ENCODE results near the gene BCL2L14.

Gene BCL2L14

DNA sequence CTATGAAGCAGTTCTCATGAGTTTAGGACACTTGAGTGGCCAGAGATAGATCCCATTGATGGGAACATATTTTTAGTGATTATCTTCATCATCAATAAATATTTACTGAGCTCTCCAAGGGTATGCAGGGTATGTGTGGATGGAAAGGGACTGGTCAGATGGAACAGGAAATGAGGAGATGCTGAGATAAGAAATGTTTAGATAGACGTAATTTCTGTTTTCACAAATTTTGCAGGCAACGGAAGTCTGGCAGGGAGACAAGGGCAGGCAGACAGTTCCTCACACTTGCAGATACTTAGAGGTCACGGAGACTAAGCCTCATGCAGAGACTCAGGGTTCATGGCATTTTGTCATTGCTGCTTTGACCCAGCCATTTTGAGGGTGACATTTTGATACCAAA is 24.3 kb downstream of the BCL2L14 start:
- ChIA-PET CTCF (interaction anchor here (0.5 to 1.6 kb wide), 3 partner anchors 12 to 233 kb away, joined by 3 to 14 read pairs (median 3); no protein-coding TSS in a partner anchor), POLR2A (no interaction called here)
- Histone ChIP-seq H3K4me3 (ENCODE audit: low read depth, low read length) (no peak overlapping the region), H3K27ac (ENCODE audit: extremely low read depth, low read depth, low read length) (no peak overlapping the region), H3K4me1 (ENCODE audit: control insufficient read depth, insufficient read depth, low read length) (peaks cover 3% of the 10 kb centered on the region; the same call in 1 of the 2 replicates), H3K36me3 (ENCODE audit: control insufficient read depth in 2 of 2, insufficient read depth in 1 of 2, low read length in 2 of 2) (no peaks in the 10 kb centered on the region), H3K9me3 (ENCODE audit: control insufficient read depth, insufficient read depth, low read depth, low read length) (no peaks in the 10 kb centered on the region)
- TF ChIP-seq ZNF791 (tag by site-specific recombination; IDR thresholded peaks at IDR 0.05) (no peak), ZBTB8A (tag by site-specific recombination; IDR thresholded peaks at IDR 0.05) (no peak), ZNF140 (tag by site-specific recombination; IDR thresholded peaks at IDR 0.05) (no peak), KLF8 (tag by site-specific recombination; IDR thresholded peaks at IDR 0.05) (no peak), ZNF654 (tag by site-specific recombination; IDR thresholded peaks at IDR 0.05; ENCODE audit: low read depth) (no peak), ZNF423 (tag by site-specific recombination; IDR thresholded peaks at IDR 0.05) (no peak), MYNN (tag by site-specific recombination; IDR thresholded peaks at IDR 0.05; ENCODE audit: borderline replicate concordance) (no peak), ZBTB48 (tag by site-specific recombination; IDR thresholded peaks at IDR 0.05) (no peak)
- TF ChIP-seq, protein P1, sequence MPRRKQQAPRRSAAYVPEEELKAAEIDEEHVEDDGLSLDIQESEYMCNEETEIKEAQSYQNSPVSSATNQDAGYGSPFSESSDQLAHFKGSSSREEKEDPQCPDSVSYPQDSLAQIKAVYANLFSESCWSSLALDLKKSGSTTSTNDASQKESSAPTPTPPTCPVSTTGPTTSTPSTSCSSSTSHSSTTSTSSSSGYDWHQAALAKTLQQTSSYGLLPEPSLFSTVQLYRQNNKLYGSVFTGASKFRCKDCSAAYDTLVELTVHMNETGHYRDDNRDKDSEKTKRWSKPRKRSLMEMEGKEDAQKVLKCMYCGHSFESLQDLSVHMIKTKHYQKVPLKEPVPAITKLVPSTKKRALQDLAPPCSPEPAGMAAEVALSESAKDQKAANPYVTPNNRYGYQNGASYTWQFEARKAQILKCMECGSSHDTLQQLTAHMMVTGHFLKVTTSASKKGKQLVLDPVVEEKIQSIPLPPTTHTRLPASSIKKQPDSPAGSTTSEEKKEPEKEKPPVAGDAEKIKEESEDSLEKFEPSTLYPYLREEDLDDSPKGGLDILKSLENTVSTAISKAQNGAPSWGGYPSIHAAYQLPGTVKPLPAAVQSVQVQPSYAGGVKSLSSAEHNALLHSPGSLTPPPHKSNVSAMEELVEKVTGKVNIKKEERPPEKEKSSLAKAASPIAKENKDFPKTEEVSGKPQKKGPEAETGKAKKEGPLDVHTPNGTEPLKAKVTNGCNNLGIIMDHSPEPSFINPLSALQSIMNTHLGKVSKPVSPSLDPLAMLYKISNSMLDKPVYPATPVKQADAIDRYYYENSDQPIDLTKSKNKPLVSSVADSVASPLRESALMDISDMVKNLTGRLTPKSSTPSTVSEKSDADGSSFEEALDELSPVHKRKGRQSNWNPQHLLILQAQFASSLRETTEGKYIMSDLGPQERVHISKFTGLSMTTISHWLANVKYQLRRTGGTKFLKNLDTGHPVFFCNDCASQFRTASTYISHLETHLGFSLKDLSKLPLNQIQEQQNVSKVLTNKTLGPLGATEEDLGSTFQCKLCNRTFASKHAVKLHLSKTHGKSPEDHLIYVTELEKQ (tag by site-specific recombination; IDR thresholded peaks at IDR 0.05; ENCODE audit: borderline replicate concordance), result no peak

DNA sequence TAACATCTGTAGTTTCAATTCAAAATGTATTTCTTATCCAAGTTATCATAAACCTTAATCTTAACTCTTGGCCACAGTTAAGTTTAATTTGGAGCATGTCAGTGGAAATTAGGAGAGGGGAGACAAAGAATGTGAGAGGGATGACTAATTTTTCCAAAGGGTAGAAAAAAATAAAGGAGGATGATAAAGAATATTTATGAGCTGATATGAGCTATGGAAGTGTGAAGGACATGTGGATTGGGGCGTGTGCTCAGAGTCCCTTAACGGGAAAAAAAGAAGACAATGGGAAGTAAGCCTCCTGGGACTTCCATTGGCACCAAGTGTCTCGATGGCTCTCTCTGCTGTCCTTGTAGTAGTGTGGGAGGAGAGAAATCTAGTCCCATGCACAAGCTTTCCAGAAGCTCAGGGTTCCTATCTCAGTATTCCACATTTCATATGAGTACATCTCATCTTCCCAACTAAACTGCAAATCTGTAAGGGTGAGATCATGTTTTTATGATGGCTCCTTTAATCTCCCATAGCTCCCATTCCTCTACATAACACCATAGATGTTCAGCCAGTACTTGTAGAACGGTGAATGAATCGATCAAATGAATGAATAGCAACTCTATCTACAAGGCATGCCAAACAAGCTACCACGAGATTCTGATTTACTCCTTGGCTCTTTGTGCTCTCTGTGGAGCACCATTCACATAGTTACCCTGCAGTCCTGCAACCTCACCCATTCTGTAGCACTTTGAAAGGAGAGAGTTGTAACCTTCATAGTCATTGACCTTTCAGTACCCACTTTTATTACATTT is 27.4 kb downstream of the BCL2L14 start:
- H3K4me3 ChIP-seq (ENCODE audit: low read depth, low read length), result no peak overlapping the region
- TF ChIP-seq ZBTB17 (tag by site-specific recombination; IDR thresholded peaks at IDR 0.05), result peak; percentile 84
- TF ChIP-seq ZNF843 (tag by site-specific recombination; IDR thresholded peaks at IDR 0.05), result no peak
- CTCF ChIA-PET, result interaction anchor here (0.6 to 1.4 kb wide), 3 partner anchors 231 to 1212 kb away, joined by 3 to 4 read pairs (median 3); no protein-coding TSS in a partner anchor
- POLR2A ChIA-PET, result interaction anchor here (0.6 to 0.7 kb wide), 2 partner anchors 15 to 202 kb away, joined by 3 to 5 read pairs; no protein-coding TSS in a partner anchor
- peaks cover 3% of the 10 kb centered on the region; the same call in 1 of the 2 replicates for H3K4me1 ChIP-seq (ENCODE audit: control insufficient read depth, insufficient read depth, low read length)
- no peak overlapping the region for H3K27ac ChIP-seq (ENCODE audit: extremely low read depth, low read depth, low read length)
- no peaks in the 10 kb centered on the region; a peak in 1 of 3 replicates for H3K36me3 ChIP-seq (ENCODE audit: control insufficient read depth in 2 of 2, insufficient read depth in 1 of 2, low read length in 2 of 2)
- H3K9me3 ChIP-seq (ENCODE audit: control insufficient read depth, insufficient read depth, low read depth, low read length), result no peaks in the 10 kb centered on the region

DNA sequence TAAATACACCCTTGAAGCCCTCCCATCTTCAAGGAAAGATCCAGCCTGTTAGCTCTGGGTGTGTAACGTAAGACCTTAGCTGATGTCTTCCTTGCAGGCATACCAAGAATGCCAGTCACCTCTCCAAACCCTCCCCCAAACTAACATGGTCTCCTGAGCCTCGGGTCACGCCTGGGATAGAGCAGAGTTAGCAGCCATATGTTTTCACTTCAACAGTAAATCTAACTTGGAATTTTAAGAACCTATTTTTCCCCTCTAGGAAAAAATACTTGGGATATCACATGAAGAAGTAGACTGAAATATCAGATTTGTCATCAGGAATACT is 27.9 kb downstream of the BCL2L14 start:
- Histone ChIP-seq H3K9me3 (ENCODE audit: control insufficient read depth, insufficient read depth, low read depth, low read length) (no peaks in the 10 kb centered on the region), H3K4me3 (ENCODE audit: low read depth, low read length) (no peak overlapping the region), H3K36me3 (ENCODE audit: control insufficient read depth in 2 of 2, insufficient read depth in 1 of 2, low read length in 2 of 2) (no peaks in the 10 kb centered on the region; a peak in 1 of 3 replicates), H3K4me1 (ENCODE audit: control insufficient read depth, insufficient read depth, low read length) (peaks cover 3% of the 10 kb centered on the region; the same call in 1 of the 2 replicates), H3K27ac (ENCODE audit: extremely low read depth, low read depth, low read length) (no peak overlapping the region)
- no peak for TF ChIP-seq ZNF654 (tag by site-specific recombination; IDR thresholded peaks at IDR 0.05; ENCODE audit: low read depth)
- TF ChIP-seq, protein P2, sequence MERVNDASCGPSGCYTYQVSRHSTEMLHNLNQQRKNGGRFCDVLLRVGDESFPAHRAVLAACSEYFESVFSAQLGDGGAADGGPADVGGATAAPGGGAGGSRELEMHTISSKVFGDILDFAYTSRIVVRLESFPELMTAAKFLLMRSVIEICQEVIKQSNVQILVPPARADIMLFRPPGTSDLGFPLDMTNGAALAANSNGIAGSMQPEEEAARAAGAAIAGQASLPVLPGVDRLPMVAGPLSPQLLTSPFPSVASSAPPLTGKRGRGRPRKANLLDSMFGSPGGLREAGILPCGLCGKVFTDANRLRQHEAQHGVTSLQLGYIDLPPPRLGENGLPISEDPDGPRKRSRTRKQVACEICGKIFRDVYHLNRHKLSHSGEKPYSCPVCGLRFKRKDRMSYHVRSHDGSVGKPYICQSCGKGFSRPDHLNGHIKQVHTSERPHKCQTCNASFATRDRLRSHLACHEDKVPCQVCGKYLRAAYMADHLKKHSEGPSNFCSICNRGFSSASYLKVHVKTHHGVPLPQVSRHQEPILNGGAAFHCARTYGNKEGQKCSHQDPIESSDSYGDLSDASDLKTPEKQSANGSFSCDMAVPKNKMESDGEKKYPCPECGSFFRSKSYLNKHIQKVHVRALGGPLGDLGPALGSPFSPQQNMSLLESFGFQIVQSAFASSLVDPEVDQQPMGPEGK (tag by site-specific recombination; IDR thresholded peaks at IDR 0.05), result no peak
- TF ChIP-seq, protein P3, sequence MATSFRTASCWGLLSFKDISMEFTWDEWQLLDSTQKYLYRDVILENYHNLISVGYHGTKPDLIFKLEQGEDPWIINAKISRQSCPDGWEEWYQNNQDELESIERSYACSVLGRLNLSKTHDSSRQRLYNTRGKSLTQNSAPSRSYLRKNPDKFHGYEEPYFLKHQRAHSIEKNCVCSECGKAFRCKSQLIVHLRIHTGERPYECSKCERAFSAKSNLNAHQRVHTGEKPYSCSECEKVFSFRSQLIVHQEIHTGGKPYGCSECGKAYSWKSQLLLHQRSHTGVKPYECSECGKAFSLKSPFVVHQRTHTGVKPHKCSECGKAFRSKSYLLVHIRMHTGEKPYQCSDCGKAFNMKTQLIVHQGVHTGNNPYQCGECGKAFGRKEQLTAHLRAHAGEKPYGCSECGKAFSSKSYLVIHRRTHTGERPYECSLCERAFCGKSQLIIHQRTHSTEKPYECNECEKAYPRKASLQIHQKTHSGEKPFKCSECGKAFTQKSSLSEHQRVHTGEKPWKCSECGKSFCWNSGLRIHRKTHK (tag by site-specific recombination; IDR thresholded peaks at IDR 0.05), result no peak
- TF ChIP-seq ZNF571 (tag by site-specific recombination; IDR thresholded peaks at IDR 0.05), result no peak
- TF ChIP-seq, protein P4, sequence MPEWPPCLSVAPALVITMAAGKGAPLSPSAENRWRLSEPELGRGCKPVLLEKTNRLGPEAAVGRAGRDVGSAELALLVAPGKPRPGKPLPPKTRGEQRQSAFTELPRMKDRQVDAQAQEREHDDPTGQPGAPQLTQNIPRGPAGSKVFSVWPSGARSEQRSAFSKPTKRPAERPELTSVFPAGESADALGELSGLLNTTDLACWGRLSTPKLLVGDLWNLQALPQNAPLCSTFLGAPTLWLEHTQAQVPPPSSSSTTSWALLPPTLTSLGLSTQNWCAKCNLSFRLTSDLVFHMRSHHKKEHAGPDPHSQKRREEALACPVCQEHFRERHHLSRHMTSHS (tag by site-specific recombination; IDR thresholded peaks at IDR 0.05), result no peak
- no peak for TF ChIP-seq GLIS1 (tag by site-specific recombination; IDR thresholded peaks at IDR 0.05)
- TF ChIP-seq ZNF529 (tag by site-specific recombination; IDR thresholded peaks at IDR 0.05; ENCODE audit: insufficient replicate concordance), result no peak
- TF ChIP-seq ZNF660 (tag by site-specific recombination; IDR thresholded peaks at IDR 0.05), result no peak
- no peak for TF ChIP-seq ZFP69B (tag by site-specific recombination; IDR thresholded peaks at IDR 0.05)
- no peak for TF ChIP-seq SCRT1 (tag by site-specific recombination; IDR thresholded peaks at IDR 0.05; ENCODE audit: borderline replicate concordance)
- ChIA-PET POLR2A (interaction anchor here (0.6 kb wide), 1 partner anchor 202 kb away, joined by 5 read pairs; no protein-coding TSS in a partner anchor), CTCF (interaction anchor here (0.7 to 1.4 kb wide), 2 partner anchors 236 to 1212 kb away, joined by 3 read pairs; no protein-coding TSS in a partner anchor)
